GM23248 (cell line): Measurements from ENCODE around the gene LARP1B. TPM values are rescaled to one million over a fixed set of nuclear protein-coding genes. Genes with fewer than 3 reads are reported as not detected.
A peak's percentile ranks its signal among the peaks of the same experiment; 100 is the strongest.

Experiments used
- DNase-seq: peaks from one replicate; pipeline ENCODE4 v3.0.0-alpha.2; 2015
- H2AFZ ChIP-seq: fragments of 200-600 bp; sonication (generic); 2 replicates; pipeline ENCODE4 v1.6.1; 2016; ENCODE audit warnings: antibody characterized with exemption
- H3F3A ChIP-seq: fragments of 200-600 bp; sonication (generic); 2 replicates; pipeline ENCODE4 v1.6.1; 2016; ENCODE audit warnings: mild to moderate bottlenecking, antibody characterized with exemption, mixed run types; ENCODE audit not compliant: insufficient read depth
- H3K27ac ChIP-seq: fragments of 200-600 bp; sonication (generic); 2 replicates; pipeline ENCODE4 v1.5.1; 2016; ENCODE audit warnings: mild to moderate bottlenecking
- H3K27me3 ChIP-seq: fragments of 200-600 bp; sonication (generic); replicated peaks from 2 replicates; pipeline ENCODE4 v1.6.1; 2016; ENCODE audit warnings: mild to moderate bottlenecking; ENCODE audit not compliant: insufficient read depth
- H3K36me3 ChIP-seq: fragments of 200-600 bp; sonication (generic); 2 replicates; pipeline ENCODE4 v1.6.1; 2016; ENCODE audit warnings: low read depth, mild to moderate bottlenecking
- H3K4me1 ChIP-seq: fragments of 200-600 bp; sonication (generic); 2 replicates; pipeline ENCODE4 v1.6.1; 2016; ENCODE audit warnings: mild to moderate bottlenecking; ENCODE audit not compliant: insufficient read depth
- H3K4me2 ChIP-seq: fragments of 200-600 bp; sonication (generic); one replicate; pipeline ENCODE4 v1.6.1; 2016; ENCODE audit warnings: mild to moderate bottlenecking; ENCODE audit not compliant: unreplicated experiment
- H3K4me3 ChIP-seq: fragments of 200-600 bp; sonication (generic); 2 replicates; pipeline ENCODE4 v1.5.1; 2016; ENCODE audit warnings: mild to moderate bottlenecking
- H3K79me2 ChIP-seq: fragments of 200-600 bp; sonication (generic); 2 replicates; pipeline ENCODE4 v1.6.1; 2016; ENCODE audit warnings: mild to moderate bottlenecking; ENCODE audit not compliant: insufficient read depth
- H3K9ac ChIP-seq: fragments of 200-600 bp; sonication (generic); 2 replicates; pipeline ENCODE4 v1.6.1; 2016; ENCODE audit warnings: mild to moderate bottlenecking
- H3K9me2 ChIP-seq: fragments of 200-600 bp; sonication (generic); 2 replicates; pipeline ENCODE4 v1.6.1; 2016; ENCODE audit warnings: mixed run types, mild to moderate bottlenecking, moderate library complexity; ENCODE audit not compliant: insufficient read depth
- H3K9me3 ChIP-seq: fragments of 200-600 bp; sonication (generic); one replicate; pipeline ENCODE4 v1.6.1; 2017; ENCODE audit warnings: low read depth
- H4K20me1 ChIP-seq: fragments of 200-600 bp; sonication (generic); 2 replicates; pipeline ENCODE4 v1.6.0; 2016; ENCODE audit not compliant: insufficient read depth
- EZH2 ChIP-seq: fragments of 200-600 bp; sonication (generic); IDR thresholded peaks from 2 replicates; pipeline ENCODE4 v1.6.1; 2018; ENCODE audit warnings: antibody characterized with exemption, mild to moderate bottlenecking; ENCODE audit not compliant: insufficient read depth, poor library complexity, severe bottlenecking
- EZH2phosphoT487 ChIP-seq: fragments of 200-600 bp; sonication (generic); IDR thresholded peaks from 2 replicates; pipeline ENCODE4 v1.6.1; 2018; ENCODE audit warnings: antibody characterized with exemption, moderate library complexity, mild to moderate bottlenecking, low read depth; ENCODE audit not compliant: insufficient read depth
- WGBS, 2 experiments: methylation state at CpG; one replicate each; pipeline ENCODE4 v1.1.6; 2015 to 2017; ENCODE audit warnings: low lambda C conversion rate in 2 of 2, low coverage in 1 of 2; ENCODE audit errors: missing lambda C conversion rate in 2 of 2; 5-methylcytosine and 5-hydroxymethylcytosine counted together
- in situ Hi-C: fragments of 300-500 bp; cut with MboI; formaldehyde crosslinking; loops from 2 replicates; pipeline ENCODE4 v1.15.0; 2020
- polyA plus RNA-seq: library from polyadenylated mRNA; unstranded; fragments of >200 nt; fragmentation: Nextera tagmentation; extraction: Ambion mirVana; gene quantifications from 2 replicates; pipeline ENCODE4 v1.2.1, GENCODE V29; 2016
- total RNA-seq: library from RNA; depleted of rRNA; stranded (reverse); fragments of >200 nt; shearing (Covaris generic); gene quantifications from 2 replicates; pipeline ENCODE4 v1.2.3, GENCODE V29; 2014

The LARP1B gene
- total and polyA plus RNA-seq, 2 experiments from 2014 or later = 5.7 to 16.0 TPM

- peak; percentile 14 for DNase-seq
- no peak overlapping the region for H3K4me3 ChIP-seq
- TF ChIP-seq EZH2phosphoT487 (no peak), EZH2 (no peak)
- H3K9me2 ChIP-seq = no peaks in the 10 kb centered on the region
- no peak overlapping the region for H2AFZ ChIP-seq
- H3K4me1 ChIP-seq = peaks cover 19% of the 10 kb centered on the region
- 0 out of 2 replicates have a peak, but pooled peaks cover 5% of the 10 kb centered on the region for H3F3A ChIP-seq
- 77 to 92% methylated on average over 2 of the region's 2 CpGs for WGBS, 2 experiments
- H3K4me2 ChIP-seq = no peak overlapping the region
- no peaks in the 10 kb centered on the region for H3K79me2 ChIP-seq
- in situ Hi-C loops = no loop called here
- no peaks in the 10 kb centered on the region for H4K20me1 ChIP-seq
- H3K27ac ChIP-seq = no peak overlapping the region
- H3K36me3 ChIP-seq = no peaks in the 10 kb centered on the region
- H3K9me3 ChIP-seq = no peaks in the 10 kb centered on the region
- no peak overlapping the region for H3K9ac ChIP-seq
- no peaks in the 10 kb centered on the region for H3K27me3 ChIP-seq
Measured at GRCh38 chr4:128159967-128160366, 98.9 kb downstream of the LARP1B start.

- Histone ChIP-seq H3K9ac (no peak overlapping the region), H3K27ac (no peak overlapping the region), H3K79me2 (no peaks in the 10 kb centered on the region), H3K36me3 (no peaks in the 10 kb centered on the region), H3K4me1 (peaks cover 19% of the 10 kb centered on the region), H3K9me2 (no peaks in the 10 kb centered on the region), H4K20me1 (no peaks in the 10 kb centered on the region), H3F3A (0 out of 2 replicates have a peak, but pooled peaks cover 5% of the 10 kb centered on the region), H3K4me3 (no peak overlapping the region), H3K4me2 (no peak overlapping the region), H3K27me3 (no peaks in the 10 kb centered on the region), H3K9me3 (no peaks in the 10 kb centered on the region), H2AFZ (no peak overlapping the region)
- DNase-seq = no peak
- 56 to 78% methylated on average over 1 of the region's 1 CpG for WGBS, 2 experiments
- TF ChIP-seq EZH2phosphoT487 (no peak), EZH2 (no peak)
- in situ Hi-C loops = no loop called here
Measured at GRCh38 chr4:128161138-128161537, 100.0 kb downstream of the LARP1B start.

- Histone ChIP-seq H3K4me2 (no peak overlapping the region), H3K79me2 (no peaks in the 10 kb centered on the region), H3K27ac (no peak overlapping the region), H3K36me3 (no peaks in the 10 kb centered on the region), H3K27me3 (no peaks in the 10 kb centered on the region), H3K9me2 (no peaks in the 10 kb centered on the region), H3K9ac (no peak overlapping the region), H4K20me1 (no peaks in the 10 kb centered on the region), H3K9me3 (no peaks in the 10 kb centered on the region), H2AFZ (no peak overlapping the region), H3K4me1 (peaks cover 19% of the 10 kb centered on the region), H3F3A (0 out of 2 replicates have a peak, but pooled peaks cover 5% of the 10 kb centered on the region), H3K4me3 (no peak overlapping the region)
- no peak for DNase-seq
- in situ Hi-C loops = no loop called here
- no peak for TF ChIP-seq EZH2phosphoT487
- TF ChIP-seq EZH2 = no peak
- WGBS, 2 experiments = 93 to 97% methylated on average over 1 of the region's 1 CpG
Measured at GRCh38 chr4:128162434-128162833, 101.3 kb downstream of the LARP1B start.

GRCh38 chr4:128163177-128164117, 102.3 kb downstream of the LARP1B start:
- H3F3A ChIP-seq = 0 out of 2 replicates have a peak, but pooled peaks cover 5% of the 10 kb centered on the region
- no peak overlapping the region for H3K4me3 ChIP-seq
- H3K27me3 ChIP-seq = no peaks in the 10 kb centered on the region
- no peaks in the 10 kb centered on the region for H3K36me3 ChIP-seq
- H3K9me3 ChIP-seq = no peaks in the 10 kb centered on the region
- no peak overlapping the region for H3K9ac ChIP-seq
- H2AFZ ChIP-seq = no peak overlapping the region
- DNase-seq = peak; percentile 64
- H3K27ac ChIP-seq = no peak overlapping the region; the same call in 1 of the 2 replicates
- 84 to 86% methylated on average over 4 of the region's 4 CpGs for WGBS, 2 experiments
- TF ChIP-seq EZH2phosphoT487 = no peak
- H3K4me1 ChIP-seq = peaks cover 19% of the 10 kb centered on the region
- H3K9me2 ChIP-seq = no peaks in the 10 kb centered on the region
- no peak overlapping the region for H3K4me2 ChIP-seq
- no peaks in the 10 kb centered on the region for H4K20me1 ChIP-seq
- H3K79me2 ChIP-seq = no peaks in the 10 kb centered on the region
- in situ Hi-C loops = no loop called here
